Activated T-cell treated with anti-CD3 and anti-CD28 coated beads, Interleukin-2, amount 50 U/mL, for 48 hours (primary cell): Measurements from ENCODE around the gene PCDHGA3.
"Not testable (repeated sequence)": the region's sequence is repeated elsewhere in the genome, so short reads cannot be mapped to it uniquely, and the experiment has no call there.

Experiments used
- DNase-seq, 2 experiments: peaks; one replicate each; pipeline ENCODE4 v3.0.0-alpha.2; 2020

Gene PCDHGA3

DNA sequence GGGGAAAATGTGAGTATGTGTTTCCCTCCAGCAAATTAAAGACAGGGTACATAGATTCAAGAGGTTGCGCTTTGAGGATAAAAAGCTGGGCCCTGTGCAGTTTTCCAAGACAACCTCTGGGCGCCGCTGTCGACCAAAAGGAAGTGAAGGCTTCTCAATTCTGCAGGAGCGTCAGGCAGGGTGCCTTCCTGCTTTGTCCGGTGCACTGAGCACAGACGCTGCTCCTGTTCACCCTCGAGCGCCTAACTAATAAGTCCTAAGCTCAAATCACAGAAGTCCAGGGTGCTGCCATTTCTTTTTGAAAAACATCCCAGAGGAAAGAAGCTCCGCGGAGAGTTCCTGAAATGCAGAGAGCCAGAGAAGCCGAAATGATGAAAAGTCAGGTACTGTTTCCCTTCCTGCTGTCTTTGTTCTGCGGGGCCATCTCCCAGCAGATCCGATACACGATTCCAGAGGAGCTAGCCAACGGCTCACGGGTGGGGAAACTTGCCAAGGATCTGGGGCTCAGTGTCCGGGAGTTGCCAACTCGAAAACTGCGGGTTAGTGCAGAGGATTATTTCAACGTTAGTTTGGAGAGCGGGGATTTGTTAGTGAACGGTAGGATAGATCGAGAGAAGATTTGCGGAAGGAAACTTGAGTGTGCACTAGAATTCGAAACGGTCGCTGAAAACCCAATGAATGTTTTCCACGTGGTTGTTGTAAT lies 6.4 kb downstream of the PCDHGA3 start, which contains the start of gene PCDHGB1:
Gene PCDHGB1, plus strand, starts transcription at position 183 of the 703 bp plus-strand sequence. Its CDS starts 162 bp downstream, at position 345.
- DNase-seq: peak in 1 of 2 experiments; percentile 48

DNA sequence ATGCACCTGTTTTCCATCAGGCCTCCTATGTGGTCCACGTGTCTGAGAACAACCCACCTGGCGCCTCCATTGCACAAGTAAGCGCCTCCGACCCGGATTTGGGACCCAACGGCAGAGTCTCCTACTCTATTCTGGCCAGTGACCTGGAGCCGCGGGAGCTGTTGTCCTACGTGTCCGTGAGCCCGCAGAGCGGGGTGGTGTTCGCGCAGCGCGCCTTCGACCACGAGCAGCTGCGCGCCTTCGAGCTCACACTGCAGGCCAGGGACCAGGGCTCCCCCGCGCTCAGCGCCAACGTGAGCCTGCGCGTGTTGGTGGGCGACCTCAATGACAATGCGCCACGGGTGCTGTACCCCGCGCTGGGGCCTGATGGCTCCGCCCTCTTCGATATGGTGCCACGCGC lies 8.0 kb downstream of the PCDHGA3 start:
- no peak for DNase-seq

GRCh38 chr5:141354900-141355469 lies 11.4 kb downstream of the PCDHGA3 start, which contains the start of gene PCDHGA4:
TSS of gene PCDHGA4 (plus strand) at chr5:141355021. CDS start at chr5:141355108, 87 bp downstream.
- DNase-seq: no peak

DNA sequence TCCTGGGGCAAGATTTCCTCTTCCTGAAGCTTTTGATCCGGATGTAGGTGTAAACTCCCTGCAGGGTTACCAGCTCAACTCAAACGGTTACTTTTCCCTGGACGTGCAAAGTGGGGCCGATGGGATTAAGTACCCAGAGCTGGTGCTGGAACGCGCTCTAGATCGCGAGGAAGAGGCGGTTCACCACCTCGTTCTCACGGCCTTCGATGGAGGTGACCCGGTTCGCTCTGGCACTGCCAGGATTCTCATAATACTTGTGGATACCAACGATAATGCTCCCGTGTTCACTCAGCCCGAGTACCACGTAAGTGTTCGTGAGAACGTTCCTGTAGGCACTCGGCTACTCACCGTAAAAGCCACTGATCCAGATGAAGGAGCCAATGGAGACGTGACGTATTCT lies 12.0 kb downstream of the PCDHGA3 start:
- DNase-seq: no peak

- no peak for DNase-seq
These were observed 12.5 kb downstream of the PCDHGA3 start for GRCh38 chr5:141356133-141356532.

- DNase-seq: no peak
These were observed 13.3 kb downstream of the PCDHGA3 start for GRCh38 chr5:141356950-141357349.

DNA sequence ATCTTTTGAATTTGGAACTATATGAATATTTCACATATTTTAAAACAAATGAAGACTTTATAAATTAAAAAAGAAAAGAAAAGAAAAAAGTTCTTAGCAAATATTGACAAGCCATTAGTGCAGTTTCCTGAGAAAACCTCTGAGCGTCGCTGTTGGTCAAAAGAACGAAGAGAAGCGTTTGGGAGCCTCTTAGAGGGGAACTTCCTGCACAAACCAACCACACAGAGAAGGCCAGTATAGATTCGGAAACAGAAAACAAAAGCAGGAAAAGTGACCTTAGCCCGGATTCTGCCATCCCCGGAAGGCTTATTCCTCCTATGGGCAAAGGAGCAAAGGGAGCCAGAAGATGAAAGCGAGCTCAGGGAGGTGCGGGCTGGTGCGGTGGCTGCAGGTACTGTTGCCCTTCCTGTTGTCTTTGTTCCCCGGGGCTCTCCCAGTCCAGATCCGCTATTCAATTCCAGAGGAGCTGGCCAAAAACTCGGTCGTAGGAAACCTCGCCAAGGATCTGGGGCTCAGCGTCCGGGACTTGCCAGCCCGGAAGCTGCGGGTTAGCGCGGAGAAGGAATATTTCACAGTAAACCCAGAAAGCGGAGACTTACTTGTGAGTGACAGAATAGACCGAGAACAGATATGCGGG lies 16.3 kb downstream of the PCDHGA3 start, which contains the start of gene PCDHGB2:
Gene PCDHGB2, plus strand, starts transcription at position 205 of the 637 bp plus-strand sequence. Its CDS starts 142 bp downstream, at position 347.
- DNase-seq: no peak

GRCh38 chr5:141360685-141361084 lies 17.1 kb downstream of the PCDHGA3 start:
- no peak for DNase-seq

DNA sequence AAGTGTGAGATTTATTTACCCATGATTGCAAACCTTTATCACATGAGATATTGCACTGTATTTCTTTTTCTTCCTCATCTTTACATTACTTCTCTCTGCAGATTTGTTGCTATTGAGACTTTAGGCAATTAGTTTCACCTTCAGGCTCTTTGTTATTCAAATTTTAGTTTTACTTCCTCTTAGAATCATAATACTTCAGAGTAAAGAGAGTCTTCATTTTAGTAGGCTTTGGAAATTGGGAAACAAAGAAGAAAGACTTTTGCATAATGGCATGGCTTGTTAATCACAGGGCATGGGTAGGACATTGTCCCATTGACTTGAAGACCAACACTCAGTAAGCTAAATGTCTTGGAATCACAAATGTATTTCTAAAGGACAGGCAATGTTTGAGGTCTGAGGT lies 19.1 kb downstream of the PCDHGA3 start:
- no peak for DNase-seq

DNA sequence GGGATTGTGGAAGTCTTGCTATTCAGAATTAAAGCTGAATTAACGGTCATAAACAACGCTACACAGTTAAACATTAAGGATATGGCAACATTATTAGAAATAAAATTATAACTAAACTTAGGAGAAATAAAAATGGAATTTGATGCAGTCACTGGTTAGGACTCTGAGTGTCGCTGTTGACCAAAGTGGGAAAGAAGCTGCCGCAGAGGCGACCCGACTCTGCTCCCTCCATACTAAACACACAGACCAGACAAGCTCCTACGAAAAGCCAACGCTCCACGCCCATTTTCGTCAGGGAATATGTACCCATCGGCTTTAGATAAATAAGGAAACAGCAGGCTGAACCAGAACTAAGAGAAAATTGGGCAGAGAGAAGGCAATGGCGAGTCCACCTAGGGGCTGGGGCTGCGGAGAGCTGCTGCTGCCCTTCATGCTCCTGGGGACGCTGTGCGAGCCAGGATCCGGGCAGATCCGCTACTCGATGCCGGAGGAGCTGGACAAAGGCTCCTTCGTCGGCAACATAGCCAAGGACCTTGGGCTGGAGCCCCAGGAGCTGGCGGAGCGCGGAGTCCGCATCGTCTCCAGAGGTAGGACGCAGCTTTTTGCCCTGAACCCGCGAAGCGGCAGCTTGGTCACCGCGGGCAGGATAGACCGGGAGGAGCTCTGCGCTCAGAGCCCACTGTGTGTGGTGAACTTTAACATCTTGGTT lies 20.5 kb downstream of the PCDHGA3 start, which contains the start of gene PCDHGA5:
Gene PCDHGA5, plus strand, starts transcription at position 211 of the 709 bp plus-strand sequence. Its CDS starts 169 bp downstream, at position 380.
- no peak for DNase-seq

- no peak for DNase-seq
These were observed 22.6 kb downstream of the PCDHGA3 start for GRCh38 chr5:141366016-141366896.

GRCh38 chr5:141369994-141370848 lies 26.6 kb downstream of the PCDHGA3 start, which contains the start of gene PCDHGB3:
TSS of gene PCDHGB3 (plus strand) at chr5:141370242. CDS start at chr5:141370395, 153 bp downstream.
- no peak for DNase-seq

DNA sequence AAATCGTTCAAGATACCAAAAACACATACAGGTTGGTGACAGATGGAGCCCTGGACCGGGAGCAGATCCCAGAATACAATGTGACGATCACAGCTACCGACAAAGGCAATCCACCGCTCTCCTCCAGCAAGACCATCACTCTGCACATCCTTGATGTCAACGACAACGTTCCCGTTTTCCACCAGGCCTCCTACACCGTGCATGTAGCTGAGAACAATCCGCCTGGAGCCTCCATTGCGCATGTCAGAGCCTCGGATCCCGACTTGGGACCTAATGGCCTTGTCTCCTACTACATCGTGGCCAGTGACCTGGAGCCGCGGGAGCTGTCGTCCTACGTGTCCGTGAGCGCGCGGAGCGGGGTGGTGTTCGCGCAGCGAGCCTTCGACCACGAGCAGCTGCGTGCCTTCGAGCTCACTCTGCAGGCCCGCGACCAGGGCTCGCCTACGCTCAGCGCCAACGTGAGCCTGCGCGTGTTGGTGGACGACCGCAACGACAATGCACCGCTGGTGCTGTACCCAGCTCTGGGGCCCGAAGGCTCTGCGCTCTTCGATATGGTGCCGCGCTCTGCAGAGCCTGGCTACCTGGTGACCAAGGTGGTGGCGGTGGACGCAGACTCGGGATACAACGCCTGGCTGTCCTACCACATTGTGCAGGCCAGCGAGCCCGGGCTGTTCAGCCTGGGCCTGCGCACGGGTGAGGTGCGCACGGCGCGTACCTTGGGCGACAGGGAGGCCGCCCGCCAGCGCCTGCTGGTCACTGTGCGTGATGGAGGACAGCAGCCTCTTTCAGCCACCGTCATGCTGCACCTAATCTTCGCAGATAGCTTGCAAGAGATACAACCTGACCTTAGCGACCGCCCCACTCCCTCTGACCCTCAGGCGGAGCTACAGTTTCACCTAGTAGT lies 28.2 kb downstream of the PCDHGA3 start:
- DNase-seq: no peak

DNA sequence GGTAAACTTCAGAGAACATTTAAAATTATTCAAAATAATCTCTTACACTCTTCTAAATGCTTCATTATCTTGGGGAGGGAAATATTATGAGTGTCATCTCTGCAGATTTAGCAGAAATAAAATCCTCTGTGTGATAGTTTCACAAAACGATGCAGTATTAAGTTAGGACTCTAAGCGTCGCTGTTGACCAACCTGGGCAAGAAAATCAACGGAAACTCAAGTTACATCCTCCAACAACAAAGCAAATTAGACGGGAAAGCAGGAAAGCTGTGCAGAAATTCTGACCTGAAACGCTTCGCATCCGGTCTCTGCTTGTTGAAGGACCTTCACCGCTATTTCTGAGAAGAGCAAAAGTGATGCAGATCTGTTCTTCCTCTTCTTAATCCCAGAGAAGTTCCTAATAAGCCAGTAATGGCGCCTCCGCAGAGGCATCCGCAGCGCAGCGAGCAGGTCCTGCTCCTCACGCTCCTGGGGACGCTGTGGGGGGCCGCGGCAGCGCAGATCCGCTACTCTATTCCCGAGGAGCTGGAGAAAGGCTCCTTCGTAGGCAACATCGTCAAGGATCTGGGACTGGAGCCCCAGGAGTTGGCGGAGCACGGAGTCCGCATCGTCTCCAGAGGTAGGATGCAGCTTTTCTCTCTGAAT lies 30.2 kb downstream of the PCDHGA3 start, which contains the start of gene PCDHGA6:
Gene PCDHGA6, plus strand, starts transcription at position 219 of the 645 bp plus-strand sequence. Its CDS starts 193 bp downstream, at position 412.
- no peak for DNase-seq

- no peak for DNase-seq
These were observed 31.0 kb downstream of the PCDHGA3 start for GRCh38 chr5:141374627-141375026.

GRCh38 chr5:141375444-141376155 lies 32.0 kb downstream of the PCDHGA3 start:
- not testable (repeated sequence) for DNase-seq

- no peak for DNase-seq
These were observed 39.1 kb downstream of the PCDHGA3 start, which contains the start of gene PCDHGA7 for GRCh38 chr5:141382469-141383294. TSS of gene PCDHGA7 (plus strand) at chr5:141382742. CDS start at chr5:141382900, 158 bp downstream.
